Measurements from ENCODE around the gene DOK7.
A peak's percentile ranks its signal among the peaks of the same experiment; 100 is the strongest.

Gene DOK7

GRCh38 chr4:3526456-3526855 lies 63.4 kb downstream of the DOK7 start:
- TF ChIP-seq, protein P1, sequence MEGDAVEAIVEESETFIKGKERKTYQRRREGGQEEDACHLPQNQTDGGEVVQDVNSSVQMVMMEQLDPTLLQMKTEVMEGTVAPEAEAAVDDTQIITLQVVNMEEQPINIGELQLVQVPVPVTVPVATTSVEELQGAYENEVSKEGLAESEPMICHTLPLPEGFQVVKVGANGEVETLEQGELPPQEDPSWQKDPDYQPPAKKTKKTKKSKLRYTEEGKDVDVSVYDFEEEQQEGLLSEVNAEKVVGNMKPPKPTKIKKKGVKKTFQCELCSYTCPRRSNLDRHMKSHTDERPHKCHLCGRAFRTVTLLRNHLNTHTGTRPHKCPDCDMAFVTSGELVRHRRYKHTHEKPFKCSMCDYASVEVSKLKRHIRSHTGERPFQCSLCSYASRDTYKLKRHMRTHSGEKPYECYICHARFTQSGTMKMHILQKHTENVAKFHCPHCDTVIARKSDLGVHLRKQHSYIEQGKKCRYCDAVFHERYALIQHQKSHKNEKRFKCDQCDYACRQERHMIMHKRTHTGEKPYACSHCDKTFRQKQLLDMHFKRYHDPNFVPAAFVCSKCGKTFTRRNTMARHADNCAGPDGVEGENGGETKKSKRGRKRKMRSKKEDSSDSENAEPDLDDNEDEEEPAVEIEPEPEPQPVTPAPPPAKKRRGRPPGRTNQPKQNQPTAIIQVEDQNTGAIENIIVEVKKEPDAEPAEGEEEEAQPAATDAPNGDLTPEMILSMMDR (IDR thresholded peaks at IDR 0.05; ENCODE audit: borderline replicate concordance, insufficient read depth, low read depth, low read length): no peak
- H3K4me3 ChIP-seq (ENCODE audit: low read depth, low read length): no peak overlapping the region

- no peak overlapping the region for H3K4me3 ChIP-seq (ENCODE audit: low read depth, low read length)
- TF ChIP-seq, protein P1 (IDR thresholded peaks at IDR 0.05; ENCODE audit: borderline replicate concordance, insufficient read depth, low read depth, low read length): no peak
Measured at GRCh38 chr4:3527101-3527913, 64.2 kb downstream of the DOK7 start.

- TF ChIP-seq, protein P1 (IDR thresholded peaks at IDR 0.05; ENCODE audit: borderline replicate concordance, insufficient read depth, low read depth, low read length): no peak
- no peak overlapping the region for H3K4me3 ChIP-seq (ENCODE audit: low read depth, low read length)
Measured at GRCh38 chr4:3527914-3528876, 65.1 kb downstream of the DOK7 start.

GRCh38 chr4:3529363-3529762 lies 66.3 kb downstream of the DOK7 start:
- TF ChIP-seq, protein P1 (IDR thresholded peaks at IDR 0.05; ENCODE audit: borderline replicate concordance, insufficient read depth, low read depth, low read length): no peak
- H3K4me3 ChIP-seq (ENCODE audit: low read depth, low read length): no peak overlapping the region

GRCh38 chr4:3530051-3530450 lies 66.9 kb downstream of the DOK7 start:
- H3K4me3 ChIP-seq (ENCODE audit: low read depth, low read length): no peak overlapping the region
- TF ChIP-seq, protein P1 (IDR thresholded peaks at IDR 0.05; ENCODE audit: borderline replicate concordance, insufficient read depth, low read depth, low read length): no peak

DNA sequence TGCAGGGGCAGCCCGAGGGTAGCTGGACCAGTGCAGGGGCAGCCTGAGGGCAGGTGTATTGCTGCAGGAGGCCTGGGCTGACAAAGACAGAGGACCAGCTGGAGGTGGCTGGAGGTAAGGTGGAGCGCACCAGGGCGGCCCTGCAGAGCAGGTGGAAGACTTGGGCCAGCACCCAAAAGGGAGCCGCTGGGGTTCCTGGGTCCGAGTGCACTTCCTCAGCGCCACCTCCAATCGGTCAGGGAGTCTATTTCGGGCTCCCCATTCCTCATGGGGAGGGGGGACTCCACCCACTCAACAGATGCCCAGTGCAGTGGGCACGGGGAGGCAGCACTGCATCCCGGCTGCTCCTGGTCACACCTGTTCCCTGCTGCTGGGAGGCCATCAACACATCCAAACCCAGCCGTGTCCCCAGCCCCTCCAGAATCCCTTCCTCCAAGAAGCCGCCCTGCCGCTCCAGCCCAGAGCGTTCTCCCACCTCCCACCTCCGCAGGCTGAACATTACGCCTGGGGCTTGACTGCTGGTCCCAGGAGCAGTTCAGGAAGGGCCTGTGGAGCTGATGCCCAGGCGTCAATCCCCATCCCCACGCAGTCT lies 67.7 kb downstream of the DOK7 start:
- TF ChIP-seq, protein P1 (IDR thresholded peaks at IDR 0.05; ENCODE audit: borderline replicate concordance, insufficient read depth, low read depth, low read length): no peak
- H3K4me3 ChIP-seq (ENCODE audit: low read depth, low read length): peak overlapping the region; percentile 96

Data from GM12875 (cell line).